ENCODE results near the gene FLAD1.

Gene FLAD1

GRCh38 chr1:155030899-155031298 lies 47.8 kb downstream of the FLAD1 start:
- no peak for DNase-seq (ENCODE audit: extremely low read depth, low read depth)
- no peak for TF ChIP-seq CTCF (IDR thresholded peaks at IDR 0.05; ENCODE audit: low read depth, low read length, missing control alignments)
- no peak overlapping the region for H3K4me3 ChIP-seq (replicated peaks; ENCODE audit: low read depth, low read length)

DNA sequence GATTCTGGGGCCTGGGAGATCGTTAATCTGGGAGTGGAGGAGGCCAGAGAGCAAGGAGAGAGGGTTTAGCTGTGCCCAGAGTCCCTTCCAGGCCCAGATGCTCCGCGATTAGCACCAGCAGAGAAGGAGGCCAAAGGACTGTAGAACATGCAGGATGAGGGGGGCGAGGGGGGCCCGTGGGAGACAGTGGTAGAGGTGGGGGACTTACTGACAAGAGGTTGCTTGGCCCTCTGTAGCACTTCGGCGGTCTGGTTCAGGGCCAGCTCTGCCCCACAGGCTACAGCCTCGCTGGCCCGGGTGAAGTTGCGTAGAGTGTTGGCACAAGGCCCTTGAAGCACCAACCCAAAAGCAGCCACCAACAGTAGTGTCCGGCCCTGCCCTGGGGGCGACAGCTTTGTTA lies 49.7 kb downstream of the FLAD1 start:
- TF ChIP-seq CTCF (IDR thresholded peaks at IDR 0.05; ENCODE audit: low read depth, low read length, missing control alignments) = no peak

DNA sequence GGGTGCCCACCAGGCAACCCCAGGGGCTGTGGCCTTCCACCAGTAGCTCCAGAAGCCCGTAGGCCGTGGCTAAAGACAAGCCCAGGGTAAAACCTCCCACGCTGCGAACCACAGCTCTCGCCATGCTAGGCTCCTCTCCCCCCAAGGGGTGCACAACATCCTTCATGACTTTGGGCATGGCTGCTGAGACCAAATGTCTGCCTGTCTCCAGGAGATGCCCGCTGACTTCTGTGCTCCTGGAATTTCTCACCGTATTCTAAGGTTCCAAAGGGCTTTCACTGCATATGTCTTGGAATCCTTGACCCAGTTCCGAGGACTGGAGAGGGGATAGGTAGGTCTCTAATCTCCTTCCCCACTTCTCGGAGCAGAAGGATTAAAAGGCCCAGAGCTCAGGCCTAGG lies 50.4 kb downstream of the FLAD1 start, which contains the start of the genes DCST1 and DCST2:
Gene DCST1, plus strand, starts transcription at position 301 of the 400 bp plus-strand sequence. CDS start 213 bp downstream, outside the sequence.
Gene DCST2, minus strand, starts transcription at position 258 of the 400 bp plus-strand sequence. Its CDS starts 80 bp downstream, at position 178.
- no peak for TF ChIP-seq CTCF (IDR thresholded peaks at IDR 0.05; ENCODE audit: low read depth, low read length, missing control alignments)
- DNase-seq (ENCODE audit: extremely low read depth, low read depth) = no peak
- no peak within 1 kb of the TSS for H3K4me3 ChIP-seq (replicated peaks; ENCODE audit: low read depth, low read length)

More for the DNA sequence above, 49.7 kb downstream of the FLAD1 start:
- DNase-seq (ENCODE audit: extremely low read depth, low read depth) = no peak
- H3K4me3 ChIP-seq (replicated peaks; ENCODE audit: low read depth, low read length) = no peak overlapping the region

- H3K4me3 ChIP-seq (replicated peaks; ENCODE audit: low read depth, low read length) = no peak overlapping the region
- no peak for TF ChIP-seq CTCF (IDR thresholded peaks at IDR 0.05; ENCODE audit: low read depth, low read length, missing control alignments)
Observed at GRCh38 chr1:155034318-155035208, 51.4 kb downstream of the FLAD1 start.

GRCh38 chr1:155035936-155036335 lies 52.8 kb downstream of the FLAD1 start:
- TF ChIP-seq CTCF (IDR thresholded peaks at IDR 0.05; ENCODE audit: low read depth, low read length, missing control alignments) = no peak
- DNase-seq (ENCODE audit: extremely low read depth, low read depth) = no peak
- H3K4me3 ChIP-seq (replicated peaks; ENCODE audit: low read depth, low read length) = no peak overlapping the region

More at GRCh38 chr1:155034318-155035208, 51.4 kb downstream of the FLAD1 start:
- no peak for DNase-seq (ENCODE audit: extremely low read depth, low read depth)

DNA sequence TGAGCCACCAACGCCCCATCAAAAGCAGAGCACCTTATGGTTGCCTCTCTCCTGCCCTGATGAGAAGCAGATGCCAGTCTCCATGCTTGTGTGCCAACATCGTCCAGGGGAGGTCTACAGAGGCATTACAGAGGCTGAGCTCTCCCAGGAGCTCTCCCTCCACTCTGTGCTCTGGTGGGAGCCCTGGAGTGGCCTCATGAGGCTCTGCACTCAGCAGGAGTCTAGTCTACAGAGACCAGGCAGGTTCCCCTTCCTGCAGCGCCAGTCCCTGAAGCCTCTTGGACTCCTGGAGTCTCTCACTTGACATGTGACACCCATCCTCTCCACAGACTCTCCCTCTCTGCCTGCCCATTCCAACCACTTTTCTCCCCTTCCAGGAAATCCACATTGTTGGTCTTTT lies 53.9 kb downstream of the FLAD1 start:
- no peak for TF ChIP-seq CTCF (IDR thresholded peaks at IDR 0.05; ENCODE audit: low read depth, low read length, missing control alignments)
- no peak for DNase-seq (ENCODE audit: extremely low read depth, low read depth)
- H3K4me3 ChIP-seq (replicated peaks; ENCODE audit: low read depth, low read length) = no peak overlapping the region

All from HFF-Myc (cell line).